EL (cell line): ENCODE measurements around the gene GOLGA8F.
"Not testable (repeated sequence)": the region's sequence is repeated elsewhere in the genome, so short reads cannot be mapped to it uniquely, and the experiment has no call there.

Experiments
- DNase-seq: peaks from one replicate; pipeline ENCODE4 v3.0.0-alpha.2; 2016

Gene GOLGA8F, protein sequence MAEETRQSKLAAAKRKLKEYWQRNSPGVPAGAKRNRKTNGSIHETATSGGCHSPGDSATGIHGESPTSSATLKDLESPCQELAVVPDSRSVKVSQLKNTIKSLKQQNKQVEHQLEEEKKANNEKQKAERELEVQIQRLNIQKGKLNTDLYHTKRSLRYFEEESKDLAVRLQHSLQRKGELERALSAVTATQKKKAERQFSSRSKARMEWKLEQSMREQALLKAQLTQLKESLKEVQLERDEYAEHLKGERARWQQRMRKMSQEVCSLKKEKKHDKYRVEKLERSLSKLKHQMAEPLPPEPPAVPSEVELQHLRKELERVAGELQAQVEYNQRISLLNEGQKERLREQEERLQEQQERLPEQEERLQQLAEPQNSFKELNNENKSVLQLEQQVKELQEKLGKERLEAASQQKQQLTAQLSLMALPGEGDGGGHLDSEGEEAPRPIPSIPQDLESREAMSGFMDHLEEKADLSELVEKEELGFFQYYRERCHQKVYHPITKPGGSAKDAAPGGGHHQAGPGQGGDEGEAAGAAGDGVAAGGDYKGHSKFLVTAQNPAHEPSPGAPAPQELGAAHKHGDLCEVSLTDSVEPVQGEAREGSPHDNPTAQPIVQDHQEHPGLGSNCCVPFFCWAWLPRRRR

DNA sequence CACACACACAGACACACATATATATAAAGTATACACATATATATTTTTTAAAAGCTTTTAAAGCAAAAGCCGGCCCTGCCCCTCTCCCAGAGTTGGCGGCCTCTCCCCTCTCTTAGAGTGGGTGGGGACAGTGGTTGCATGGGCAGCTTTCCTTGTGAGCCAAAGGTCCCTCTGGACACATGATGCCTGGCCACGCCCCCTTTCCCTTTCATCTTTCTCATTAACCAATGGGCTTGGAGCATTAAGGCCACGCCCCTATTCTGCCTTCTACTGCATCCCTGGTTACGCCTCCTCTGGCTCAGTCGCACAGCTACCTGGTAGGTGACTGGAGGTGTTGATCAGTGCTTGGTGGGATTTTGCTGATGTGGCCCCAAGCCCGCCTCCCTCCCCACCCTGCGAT, at the start of gene GOLGA8F:
Gene GOLGA8F (plus strand): TSS at position 301 of the 400 bp plus-strand sequence. CDS start 98 bp downstream, at position 399.
- DNase-seq = not testable (repeated sequence)

DNA sequence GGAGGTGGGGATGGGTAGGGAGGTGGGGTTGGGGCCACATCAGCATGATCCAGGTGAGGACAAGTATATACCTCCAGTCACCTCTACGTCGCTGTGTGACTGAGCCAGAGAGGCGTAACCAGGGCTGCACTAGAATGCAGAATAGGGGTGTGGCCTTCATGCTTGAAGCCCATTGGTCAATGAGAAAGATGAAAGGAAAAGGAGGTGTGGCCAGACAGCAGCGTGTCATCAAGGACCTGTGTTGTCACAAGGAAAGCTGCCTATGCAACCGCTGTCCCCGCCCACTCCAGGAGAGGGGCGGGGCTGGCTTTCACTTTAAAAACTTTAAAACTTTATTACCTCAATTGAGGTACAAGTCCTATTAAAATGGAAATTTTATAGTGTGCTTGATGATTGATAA, 20.5 kb upstream of the GOLGA8F start, which contains the start of gene GOLGA6L24:
Gene GOLGA6L24 (minus strand): TSS at position 101 of the 400 bp plus-strand sequence. CDS start 61 bp downstream, at position 40.
- DNase-seq = not testable (repeated sequence)

DNA sequence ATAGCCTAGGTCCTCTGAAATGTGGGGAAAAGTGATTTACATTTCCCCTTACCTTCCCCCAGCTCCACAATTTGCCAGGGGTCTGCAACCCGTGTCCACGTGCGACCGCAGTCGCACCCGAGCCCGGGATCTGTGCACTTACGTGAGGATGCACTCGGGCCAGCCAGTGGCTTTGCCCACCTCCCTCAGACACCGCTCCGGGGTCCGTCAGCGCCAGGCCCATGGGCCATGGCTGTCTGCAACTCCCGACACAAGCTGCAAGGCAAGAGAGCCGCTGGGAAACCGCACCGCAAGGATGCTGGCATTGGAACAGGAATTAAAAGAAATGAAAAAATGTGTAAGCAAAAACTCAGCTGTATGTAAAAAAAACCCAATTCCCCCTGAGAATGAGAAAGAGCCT, 13.0 kb upstream of the GOLGA8F start:
- not testable (repeated sequence) for DNase-seq

DNA sequence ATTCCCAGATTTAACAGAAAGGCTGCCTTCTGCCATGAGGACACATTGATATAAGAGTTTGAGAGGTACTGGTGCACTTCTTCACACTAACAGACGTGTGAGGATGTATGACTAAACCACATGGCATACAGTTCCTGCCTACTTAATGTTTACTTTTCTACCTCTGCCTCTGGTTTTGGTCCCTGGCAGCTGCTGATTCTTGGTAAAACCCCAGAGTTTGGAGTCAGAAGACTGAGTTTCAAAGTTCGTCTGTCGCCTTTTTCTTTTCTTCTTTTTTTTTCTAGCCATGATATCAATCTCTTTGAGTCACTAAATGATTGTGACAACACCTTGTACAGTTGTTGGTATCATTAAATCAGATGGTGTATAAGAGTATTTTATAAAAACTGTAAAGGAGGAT, 1.6 kb downstream of the GOLGA8F start:
- DNase-seq = not testable (repeated sequence)

DNA sequence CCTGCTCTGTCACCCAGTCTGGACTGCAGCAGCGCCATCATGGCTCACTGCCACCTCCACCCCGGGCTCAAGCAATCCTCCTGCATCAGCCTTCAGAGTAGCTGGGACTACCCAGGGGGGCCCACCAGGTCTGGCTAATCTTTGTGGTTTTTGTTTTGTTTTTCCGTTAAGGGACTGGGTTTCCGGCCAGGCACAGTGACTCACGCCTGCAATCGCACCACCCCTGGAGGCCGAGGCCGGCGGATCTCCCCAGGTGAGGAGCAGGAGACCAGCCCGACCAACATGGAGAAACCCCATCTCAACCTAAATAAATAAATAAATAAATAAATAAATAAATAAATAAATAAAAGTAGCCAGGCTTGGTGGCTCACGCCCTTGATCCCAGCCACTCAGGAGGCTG, 17.6 kb downstream of the GOLGA8F start:
- not testable (repeated sequence) for DNase-seq

DNA sequence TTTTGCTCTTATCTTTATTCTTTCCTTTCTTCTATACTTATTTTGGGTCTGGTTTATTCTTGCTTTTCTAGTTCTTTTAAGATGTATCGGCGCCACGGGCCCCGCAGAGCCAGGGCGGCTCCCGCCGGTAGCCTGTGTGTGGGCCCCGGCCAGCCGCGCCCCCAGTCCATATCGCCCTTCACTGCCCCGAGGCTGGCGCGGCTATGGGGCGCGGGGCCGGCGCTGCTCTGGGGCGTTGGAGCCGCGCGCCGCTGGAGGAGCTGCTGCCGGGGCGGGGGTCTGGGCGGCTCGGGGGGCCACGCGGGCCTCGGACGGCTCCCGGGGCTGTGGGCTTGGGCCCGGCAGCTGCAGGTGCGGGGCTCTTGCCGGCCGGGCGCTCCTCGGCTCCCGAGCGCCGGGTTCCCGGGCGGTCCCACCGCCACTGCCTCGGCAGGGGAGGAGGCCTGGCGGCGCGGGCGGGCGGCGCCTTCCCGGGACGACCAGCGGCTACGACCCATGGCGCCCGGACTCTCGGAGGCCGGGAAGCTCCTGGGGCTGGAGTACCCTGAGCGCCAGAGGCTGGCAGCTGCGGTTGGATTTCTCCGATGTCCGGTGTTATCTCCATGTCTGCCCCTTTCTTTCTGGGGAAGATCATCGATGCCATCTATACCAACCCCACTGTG, 24.4 kb downstream of the GOLGA8F start:
- not testable (repeated sequence) for DNase-seq

DNA sequence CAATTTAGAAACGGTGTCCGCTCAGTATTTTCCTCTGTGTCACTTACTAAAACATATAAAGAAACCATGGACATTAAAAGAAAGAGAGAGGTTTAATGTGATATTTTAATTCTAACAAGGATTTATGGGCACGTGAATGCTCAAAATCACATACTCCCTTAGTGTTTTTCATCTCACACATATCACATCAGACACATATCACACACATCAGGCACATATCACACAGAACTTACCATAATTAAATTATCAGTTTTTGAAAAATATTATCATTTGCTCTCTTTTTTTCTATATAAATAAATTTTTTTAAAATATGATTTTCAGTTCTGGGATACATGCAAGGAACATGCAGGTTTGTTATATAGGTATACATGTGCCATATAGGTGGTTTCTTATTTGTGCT, 42.0 kb downstream of the GOLGA8F start:
- DNase-seq = not testable (repeated sequence)

DNA sequence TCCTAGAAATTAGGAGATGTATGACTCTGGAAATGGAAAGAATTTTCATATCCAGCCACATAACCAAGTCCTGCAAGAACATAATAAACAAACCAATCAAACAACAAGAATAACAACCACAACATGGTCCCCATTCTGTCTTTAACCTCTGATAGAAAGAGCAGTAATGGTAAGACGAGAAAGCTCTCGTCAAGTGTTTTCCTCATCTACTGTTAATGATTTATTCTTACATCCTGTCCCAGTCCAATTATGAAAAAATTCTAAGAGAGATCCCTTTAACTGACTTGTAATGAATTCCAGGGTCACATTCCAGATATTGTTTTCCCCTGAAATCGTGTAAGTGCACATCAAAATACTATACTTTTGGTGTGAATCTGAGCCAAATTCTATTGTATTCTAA, 57.1 kb downstream of the GOLGA8F start:
- DNase-seq = not testable (repeated sequence)
